Stimulated activated naive B cell treated with anti-CD40 and anti-IgM and Interleukin-4, amounts not matched to agents 10 μg/mL and 1 μg/mL and 100 μg/mL, for 72 hours (primary cell): Measurements from ENCODE around the gene CFAP73.
"Not testable (repeated sequence)": the region's sequence is repeated elsewhere in the genome, so short reads cannot be mapped to it uniquely, and the experiment has no call there.

ENCODE experiments used
- ATAC-seq, 2 donors: fragments of 150-1000 bp; cut with Tn5 transposase; replicated peaks; 2 replicates each; pipeline ENCODE4 v1.10.0; 2021; ENCODE audit warnings: moderate library complexity in 1 of 2
- DNase-seq: peaks from one replicate; pipeline ENCODE4 v3.0.0; 2021
- H3K27ac Mint-ChIP-seq: one replicate; pipeline ENCODE4 v1.8.0; 2022; ENCODE audit warnings: mild to moderate bottlenecking, mixed read lengths
- H3K27me3 Mint-ChIP-seq, 2 donors: one replicate each; pipeline ENCODE4 v1.8.0; 2022; ENCODE audit warnings: mixed read lengths in 2 of 2
- H3K36me3 Mint-ChIP-seq, 2 donors: one replicate each; pipeline ENCODE4 v1.8.0; 2022; ENCODE audit warnings: mixed read lengths in 2 of 2, mild to moderate bottlenecking in 1 of 2
- H3K4me1 Mint-ChIP-seq, 2 donors: one replicate each; pipeline ENCODE4 v1.8.0; 2022; ENCODE audit warnings: mixed read lengths in 2 of 2, mild to moderate bottlenecking in 1 of 2
- H3K4me3 Mint-ChIP-seq, 2 donors: one replicate each; pipeline ENCODE4 v1.8.0; 2022; ENCODE audit warnings: mild to moderate bottlenecking in 2 of 2, mixed read lengths in 2 of 2, moderate library complexity in 1 of 2
- H3K9me3 Mint-ChIP-seq, 2 donors: one replicate each; pipeline ENCODE4 v1.8.0; 2022; ENCODE audit warnings: mixed read lengths in 2 of 2, mild to moderate bottlenecking in 1 of 2

The CFAP73 gene

DNA sequence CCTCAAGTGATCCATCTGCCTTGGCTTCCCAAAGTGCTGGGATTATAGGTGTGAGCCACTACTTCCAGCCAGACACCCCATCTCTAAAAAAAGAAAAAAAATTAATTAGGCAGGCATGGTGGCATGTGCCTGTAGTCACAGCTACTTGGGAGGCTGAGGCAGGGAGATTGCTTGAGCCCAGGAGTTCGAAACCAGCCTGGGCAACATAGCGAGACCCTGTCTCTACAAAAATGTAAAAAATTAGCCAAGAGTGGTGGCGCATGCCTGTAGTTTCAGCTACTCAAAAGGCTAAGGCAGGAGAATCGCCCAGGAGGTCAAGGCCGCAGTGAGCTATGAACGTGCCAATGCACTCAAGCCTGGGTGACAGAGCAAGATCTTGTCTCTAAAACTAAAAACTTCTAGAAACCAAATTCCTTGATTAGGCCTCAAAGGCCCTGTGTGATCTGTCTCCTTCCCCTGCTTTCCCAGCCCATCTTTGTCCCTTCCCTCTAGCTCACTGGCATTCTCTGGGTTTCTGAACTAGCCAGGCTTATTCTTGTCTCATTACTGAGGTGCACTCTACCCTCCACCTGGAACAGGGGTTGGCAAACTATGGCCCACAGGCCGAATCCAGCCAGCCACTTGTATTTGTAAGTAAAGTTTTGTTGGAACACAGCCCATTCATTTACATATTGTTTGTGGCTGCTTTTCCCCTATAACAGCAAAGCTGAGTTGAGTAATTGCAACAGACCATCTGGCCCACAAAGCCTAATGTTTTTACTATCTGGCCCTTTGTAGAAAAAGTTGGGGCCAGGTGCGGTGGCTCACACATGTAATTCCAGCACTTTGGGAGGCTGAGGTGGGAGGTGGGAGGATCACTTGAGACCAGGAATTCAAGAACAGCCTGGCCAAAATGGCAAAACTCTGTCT lies 54.6 kb downstream of the CFAP73 start:
- H3K9me3 Mint-ChIP-seq, result peaks cover 0 to 2% of the 10 kb centered on the region in 2 donors
- no peaks in the 10 kb centered on the region for H3K27me3 Mint-ChIP-seq
- no peak for ATAC-seq
- H3K4me3 Mint-ChIP-seq, result no peak overlapping the region
- peaks cover 11 to 20% of the 10 kb centered on the region in 2 donors for H3K36me3 Mint-ChIP-seq
- no peak for DNase-seq
- peak overlapping the region; percentile 94 for H3K27ac Mint-ChIP-seq
- peaks cover 43 to 67% of the 10 kb centered on the region in 2 donors for H3K4me1 Mint-ChIP-seq

DNA sequence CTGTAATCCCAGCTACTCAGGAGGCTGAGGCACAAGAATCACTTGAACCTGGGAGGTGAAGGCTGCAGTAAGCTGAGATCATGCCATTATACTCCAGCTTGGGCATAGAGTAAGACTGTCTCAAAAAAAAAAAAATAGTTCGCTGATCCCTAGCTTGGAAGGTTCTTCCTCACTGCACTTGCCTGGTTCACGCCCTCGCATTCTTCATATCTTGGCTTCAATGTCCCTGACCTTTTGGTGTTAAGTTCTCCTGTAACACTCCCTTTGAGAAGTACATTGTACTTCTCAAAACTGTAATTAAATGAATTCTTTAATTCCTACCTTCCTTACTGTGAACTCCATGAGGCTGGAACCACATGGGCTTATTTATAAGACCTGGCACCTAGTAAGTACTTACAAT lies 55.3 kb downstream of the CFAP73 start:
- H3K36me3 Mint-ChIP-seq, result peaks cover 11 to 16% of the 10 kb centered on the region in 2 donors
- no peak overlapping the region for H3K4me3 Mint-ChIP-seq
- ATAC-seq, result no peak
- no peak for DNase-seq
- H3K9me3 Mint-ChIP-seq, result peaks cover 0 to 2% of the 10 kb centered on the region in 2 donors
- H3K27ac Mint-ChIP-seq, result no peak overlapping the region
- no peaks in the 10 kb centered on the region for H3K27me3 Mint-ChIP-seq
- peaks cover 44 to 67% of the 10 kb centered on the region in 2 donors for H3K4me1 Mint-ChIP-seq

DNA sequence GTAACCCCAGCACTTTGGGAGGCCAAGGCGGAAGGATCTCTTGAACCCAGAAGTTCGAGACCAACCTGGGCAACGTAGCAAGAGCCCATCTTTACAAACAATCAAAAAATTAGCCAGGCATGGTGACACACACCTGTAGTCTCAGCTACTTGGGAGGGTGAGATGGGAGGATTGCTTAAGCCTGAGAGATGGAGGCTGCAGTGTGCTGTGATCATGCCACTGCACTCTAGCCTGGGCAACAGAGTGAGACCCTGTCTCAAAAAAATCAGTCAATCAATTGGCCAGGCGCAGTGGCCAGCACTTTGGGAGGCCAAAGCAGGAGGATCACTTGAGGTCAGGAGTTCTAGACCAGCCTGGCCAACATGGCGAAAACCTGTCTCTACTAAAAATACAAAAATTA lies 57.3 kb downstream of the CFAP73 start:
- ATAC-seq, H3K27me3 Mint-ChIP-seq, DNase-seq, H3K9me3 Mint-ChIP-seq: not testable (repeated sequence)
- H3K4me3 Mint-ChIP-seq, result peak overlapping the region; percentile 20 to 61
- peaks cover 49 to 83% of the 10 kb centered on the region in 2 donors for H3K4me1 Mint-ChIP-seq
- peaks cover 11 to 25% of the 10 kb centered on the region in 2 donors for H3K36me3 Mint-ChIP-seq
- H3K27ac Mint-ChIP-seq, result peak overlapping the region; percentile 87

- H3K4me1 Mint-ChIP-seq, result peaks cover 42 to 75% of the 10 kb centered on the region in 2 donors
- no peak for DNase-seq
Observed at GRCh38 chr12:113207613-113208040, 58.1 kb downstream of the CFAP73 start.

DNA sequence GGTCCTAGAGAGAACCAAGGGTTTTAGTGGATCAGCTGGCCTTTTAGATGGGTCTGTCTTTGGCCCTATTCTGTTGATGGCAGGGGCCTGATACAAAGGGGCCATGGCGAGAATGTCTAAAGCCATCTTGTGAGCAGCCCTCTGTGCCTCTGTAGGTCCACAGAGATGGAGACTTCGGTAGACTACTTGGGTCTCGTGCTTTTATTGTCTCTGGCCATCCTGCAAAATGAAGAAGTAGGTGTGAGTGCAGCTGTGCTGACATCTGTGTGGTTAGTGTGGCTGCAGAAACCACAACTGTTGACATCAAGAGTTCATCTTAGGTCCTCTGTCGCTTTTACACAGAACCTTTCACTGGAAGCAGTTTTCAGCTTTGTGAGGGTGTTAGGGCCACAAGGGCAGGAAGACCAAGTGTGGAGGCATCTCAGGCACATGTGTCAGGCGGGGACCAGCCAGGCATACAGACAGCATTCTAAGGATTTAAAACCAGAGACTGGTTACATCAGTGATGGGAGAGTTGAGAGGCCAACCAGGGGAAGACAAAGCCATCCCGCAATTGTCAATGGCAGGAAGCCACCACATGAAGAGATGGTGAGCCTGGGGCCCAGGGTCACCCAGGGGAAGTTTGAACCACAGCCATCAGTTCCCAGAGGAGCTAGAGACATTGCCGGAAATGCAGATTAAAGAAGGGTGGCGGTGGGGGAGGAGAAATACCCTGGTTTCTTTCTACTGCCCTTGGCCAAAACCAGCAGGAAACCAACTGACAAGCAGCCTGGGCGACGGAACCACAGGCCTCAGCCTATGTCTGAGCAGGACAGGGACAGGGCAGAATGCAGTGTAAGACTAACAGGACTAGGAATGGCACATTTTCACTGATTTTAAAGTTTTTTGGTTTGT lies 58.8 kb downstream of the CFAP73 start:
- peak; percentile 86 for ATAC-seq
- H3K36me3 Mint-ChIP-seq, result peaks cover 11 to 25% of the 10 kb centered on the region in 2 donors
- H3K27ac Mint-ChIP-seq, result peak overlapping the region; percentile 99
- peaks cover 0 to 2% of the 10 kb centered on the region in 2 donors for H3K9me3 Mint-ChIP-seq
- H3K27me3 Mint-ChIP-seq, result no peaks in the 10 kb centered on the region
- peaks cover 41 to 73% of the 10 kb centered on the region in 2 donors for H3K4me1 Mint-ChIP-seq
- DNase-seq, result peak; percentile 92
- peak overlapping the region; percentile 65 to 73 for H3K4me3 Mint-ChIP-seq

More at GRCh38 chr12:113207613-113208040, 58.1 kb downstream of the CFAP73 start:
- Mint-ChIP-seq H3K9me3 (peaks cover 0 to 2% of the 10 kb centered on the region in 2 donors), H3K27me3 (no peaks in the 10 kb centered on the region), H3K27ac (peak overlapping the region; percentile 99), H3K4me3 (peak overlapping the region; percentile 57 to 73), H3K36me3 (peaks cover 11 to 25% of the 10 kb centered on the region in 2 donors)
- ATAC-seq, result peak; percentile 1
